CD4-positive, alpha-beta T cell (primary cell): ENCODE measurements around the gene MAPK14. TPM values are rescaled to one million over a fixed set of nuclear protein-coding genes. Genes with fewer than 3 reads are reported as not detected.

ENCODE experiments used
- ATAC-seq: fragments of 200-7000 bp; cut with Tn5 transposase; one replicate; pipeline ENCODE4 v1.10.0; 2022; ENCODE audit warnings: mild to moderate bottlenecking; ENCODE audit not compliant: poor library complexity
- CTCF ChIA-PET: fragments of 350-600 bp; sonication (Branson Sonifier 250); formaldehyde crosslinking; loops from one replicate; lab custom pipeline; 2021; ENCODE audit warnings: antibody characterized with exemption, inconsistent platforms; lab: Charles Lee
- POLR2A ChIA-PET: fragments of 350-600 bp; sonication (Branson Sonifier 250); formaldehyde crosslinking; loops from one replicate; lab custom pipeline; 2021; ENCODE audit warnings: antibody characterized with exemption, inconsistent platforms; lab: Charles Lee
- DNase-seq, 14 experiments: peaks; one replicate each; pipeline ENCODE4 v3.0.0-alpha.2; 2013 to 2020; ENCODE audit warnings: mixed read lengths in 2 of 14
- H3K27ac ChIP-seq, 2 donors: one replicate each; pipeline versions ENCODE4 v1.5.1 to v1.7.0; 2013; ENCODE audit warnings: low read length in 2 of 2, low read depth in 1 of 2, mild to moderate bottlenecking in 1 of 2
- H3K27me3 ChIP-seq, 2 experiments: 1 replicate in 1 of 2; 2 replicates in 1 of 2; pipeline versions ENCODE4 v1.6.1 to v1.7.0; 2013; ENCODE audit warnings: low read length in 2 of 2, control low read depth in 1 of 2, mild to moderate bottlenecking in 1 of 2, moderate library complexity in 1 of 2; ENCODE audit not compliant: insufficient read depth in 2 of 2, control insufficient read depth in 1 of 2
- H3K36me3 ChIP-seq: one replicate; pipeline ENCODE4 v1.6.1; 2013; ENCODE audit warnings: low read length, control low read depth; ENCODE audit not compliant: insufficient read depth
- H3K4me1 ChIP-seq: one replicate; pipeline ENCODE4 v1.6.1; 2013; ENCODE audit warnings: low read length, control low read depth; ENCODE audit not compliant: insufficient read depth
- H3K4me3 ChIP-seq: one replicate; pipeline ENCODE4 v1.5.1; 2013; ENCODE audit warnings: mild to moderate bottlenecking, low read length, moderate library complexity
- H3K9me3 ChIP-seq, 2 experiments: 1 replicate in 1 of 2; 2 replicates in 1 of 2; pipeline versions ENCODE4 v1.6.1 to v1.7.0; 2013; ENCODE audit warnings: low read length in 2 of 2, mild to moderate bottlenecking in 2 of 2, control low read depth in 1 of 2, moderate library complexity in 1 of 2; ENCODE audit not compliant: control insufficient read depth in 1 of 2, insufficient read depth in 1 of 2
- H3K27ac Mint-ChIP-seq: one replicate; pipeline ENCODE4 v1.8.0; 2020; ENCODE audit warnings: mixed read lengths
- H3K27me3 Mint-ChIP-seq: one replicate; pipeline ENCODE4 v1.8.0; 2021; ENCODE audit warnings: mixed read lengths
- H3K36me3 Mint-ChIP-seq: one replicate; pipeline ENCODE4 v1.8.0; 2021; ENCODE audit warnings: low read depth, mixed read lengths
- H3K4me1 Mint-ChIP-seq: one replicate; pipeline ENCODE4 v1.8.0; 2021; ENCODE audit warnings: low read depth, mixed read lengths
- H3K4me3 Mint-ChIP-seq: one replicate; pipeline ENCODE4 v1.8.0; 2020; ENCODE audit warnings: mild to moderate bottlenecking, mixed read lengths
- H3K9me3 Mint-ChIP-seq: one replicate; pipeline ENCODE4 v1.8.0; 2020; ENCODE audit warnings: mixed read lengths
- intact Hi-C, 2 experiments: fragments of 100-400 bp; cut with DNase I in 1 of 2; cut with micrococcal nuclease in 1 of 2; formaldehyde crosslinking; loops; one replicate each; pipeline versions ENCODE4 v1.15.1 to v1.9.0; 2023 to 2025; cut with DNase I, micrococcal nuclease
- total RNA-seq, 174 experiments: library from RNA in 2 of 174; stranded (reverse) in 2 of 174; gene quantifications; one replicate each; pipeline ENCODE4 v1.2.3 and lab custom pipeline; 2021 to 2026
- TF ChIP-seq, protein P1 (sequence below): fragments of 200-600 bp; IDR thresholded peaks from one replicate; pipeline ENCODE4 v1.8.0; 2022; ENCODE audit warnings: antibody characterized with exemption, mild to moderate bottlenecking

MAPK14 gene
- total RNA-seq, 2 experiments from 2014 or later = 42.6 to 42.8 TPM

DNA sequence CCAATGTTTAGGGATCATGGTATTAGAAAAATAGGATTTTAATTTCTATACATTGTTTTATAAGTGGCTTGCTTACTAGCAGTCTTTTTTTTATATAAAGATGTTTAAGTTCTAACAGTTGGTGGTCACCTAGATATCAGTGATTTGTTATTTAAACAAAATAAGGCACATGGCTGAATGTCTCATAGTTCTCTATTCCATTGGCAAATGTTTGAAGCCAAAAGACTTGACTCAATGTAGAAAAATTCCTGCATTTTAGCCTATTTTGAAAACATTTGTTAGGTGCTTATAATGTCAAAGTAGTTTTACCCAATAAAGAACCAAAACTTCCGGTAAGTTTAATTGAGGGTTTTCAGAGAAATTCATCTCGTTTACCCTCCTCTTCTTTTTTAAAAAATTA is 26.8 kb downstream of the MAPK14 start:
- H3K27ac Mint-ChIP-seq = no peak overlapping the region
- TF ChIP-seq, protein P1, sequence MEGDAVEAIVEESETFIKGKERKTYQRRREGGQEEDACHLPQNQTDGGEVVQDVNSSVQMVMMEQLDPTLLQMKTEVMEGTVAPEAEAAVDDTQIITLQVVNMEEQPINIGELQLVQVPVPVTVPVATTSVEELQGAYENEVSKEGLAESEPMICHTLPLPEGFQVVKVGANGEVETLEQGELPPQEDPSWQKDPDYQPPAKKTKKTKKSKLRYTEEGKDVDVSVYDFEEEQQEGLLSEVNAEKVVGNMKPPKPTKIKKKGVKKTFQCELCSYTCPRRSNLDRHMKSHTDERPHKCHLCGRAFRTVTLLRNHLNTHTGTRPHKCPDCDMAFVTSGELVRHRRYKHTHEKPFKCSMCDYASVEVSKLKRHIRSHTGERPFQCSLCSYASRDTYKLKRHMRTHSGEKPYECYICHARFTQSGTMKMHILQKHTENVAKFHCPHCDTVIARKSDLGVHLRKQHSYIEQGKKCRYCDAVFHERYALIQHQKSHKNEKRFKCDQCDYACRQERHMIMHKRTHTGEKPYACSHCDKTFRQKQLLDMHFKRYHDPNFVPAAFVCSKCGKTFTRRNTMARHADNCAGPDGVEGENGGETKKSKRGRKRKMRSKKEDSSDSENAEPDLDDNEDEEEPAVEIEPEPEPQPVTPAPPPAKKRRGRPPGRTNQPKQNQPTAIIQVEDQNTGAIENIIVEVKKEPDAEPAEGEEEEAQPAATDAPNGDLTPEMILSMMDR = no peak
- no peaks in the 10 kb centered on the region for H3K9me3 Mint-ChIP-seq
- H3K9me3 ChIP-seq = no peaks in the 10 kb centered on the region
- peaks cover 24% of the 10 kb centered on the region for H3K4me1 Mint-ChIP-seq
- H3K36me3 Mint-ChIP-seq = peaks cover 47% of the 10 kb centered on the region
- no peaks in the 10 kb centered on the region for H3K27me3 Mint-ChIP-seq
- peaks cover 21% of the 10 kb centered on the region for H3K4me1 ChIP-seq
- no peak overlapping the region for H3K4me3 ChIP-seq
- H3K27ac ChIP-seq = no peak overlapping the region
- ChIA-PET CTCF (no interaction called here), POLR2A (no interaction called here)
- H3K27me3 ChIP-seq = no peaks in the 10 kb centered on the region
- peaks cover 40% of the 10 kb centered on the region for H3K36me3 ChIP-seq
- intact Hi-C loops = no loop called here
- ATAC-seq (no peak), DNase-seq (no peak)
- H3K4me3 Mint-ChIP-seq = no peak overlapping the region

DNA sequence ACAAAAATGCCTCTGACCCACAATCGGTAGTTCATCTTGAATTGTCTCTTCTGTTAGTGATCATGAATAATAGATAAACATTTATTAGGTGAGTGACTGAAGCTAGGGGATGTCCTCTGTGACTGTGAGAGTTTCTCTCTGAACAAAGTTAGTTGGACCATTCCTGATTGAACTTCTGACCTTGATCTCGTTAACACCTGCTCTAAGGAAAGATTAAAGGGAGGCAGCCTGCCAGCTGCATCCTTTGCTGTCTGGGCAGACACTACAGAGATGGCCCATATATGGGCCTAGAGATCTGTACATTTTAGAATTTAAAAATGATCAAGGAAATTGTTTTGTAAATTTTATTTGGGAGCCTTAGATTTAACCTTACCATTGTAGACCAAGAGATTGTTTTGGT is 27.3 kb downstream of the MAPK14 start:
- CTCF ChIA-PET = no interaction called here
- Mint-ChIP-seq H3K27me3 (no peaks in the 10 kb centered on the region), H3K4me1 (peaks cover 29% of the 10 kb centered on the region), H3K36me3 (peaks cover 53% of the 10 kb centered on the region), H3K9me3 (no peaks in the 10 kb centered on the region), H3K4me3 (no peak overlapping the region), H3K27ac (peak overlapping the region; percentile 47)
- POLR2A ChIA-PET = no interaction called here
- intact Hi-C loops = no loop called here
- Histone ChIP-seq H3K27me3 (no peaks in the 10 kb centered on the region), H3K9me3 (no peaks in the 10 kb centered on the region), H3K36me3 (peaks cover 45% of the 10 kb centered on the region), H3K4me3 (no peak overlapping the region), H3K4me1 (peaks cover 16% of the 10 kb centered on the region), H3K27ac (no peak overlapping the region)
- DNase-seq (no peak), ATAC-seq (no peak)
- TF ChIP-seq, protein P1 = no peak

DNA sequence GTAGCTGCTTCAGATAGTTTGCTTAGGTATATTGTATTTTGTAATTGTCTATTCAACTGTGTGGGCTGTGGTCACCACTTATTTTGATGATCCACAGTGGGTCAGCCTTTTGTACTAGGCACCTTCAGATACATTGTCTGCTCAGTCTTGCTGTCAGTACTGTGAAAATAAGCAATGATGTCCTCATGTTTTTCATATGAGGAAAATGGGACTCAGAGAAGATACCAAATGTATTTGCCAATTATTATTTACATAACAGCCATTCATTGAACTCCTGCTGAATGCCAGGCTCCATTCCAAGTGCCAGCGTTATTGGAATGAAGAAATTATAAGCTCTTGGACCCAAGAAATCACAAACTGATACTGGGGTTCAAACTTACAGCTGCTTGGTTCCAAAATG is 28.6 kb downstream of the MAPK14 start:
- Mint-ChIP-seq H3K9me3 (no peaks in the 10 kb centered on the region), H3K4me3 (no peak overlapping the region), H3K27ac (no peak overlapping the region), H3K36me3 (peaks cover 65% of the 10 kb centered on the region), H3K4me1 (peaks cover 42% of the 10 kb centered on the region), H3K27me3 (no peaks in the 10 kb centered on the region)
- CTCF ChIA-PET = interaction anchor here (1.7 kb wide), 1 partner anchor 36 kb away, joined by 3 read pairs; no protein-coding TSS in a partner anchor
- Histone ChIP-seq H3K4me3 (no peak overlapping the region), H3K36me3 (peaks cover 55% of the 10 kb centered on the region), H3K27ac (no peak overlapping the region), H3K27me3 (no peaks in the 10 kb centered on the region), H3K4me1 (peaks cover 4% of the 10 kb centered on the region), H3K9me3 (no peaks in the 10 kb centered on the region)
- DNase-seq (no peak), ATAC-seq (no peak)
- TF ChIP-seq, protein P1 = no peak
- POLR2A ChIA-PET = no interaction called here
- intact Hi-C loops = no loop called here
